Progenitor cell of endocrine pancreas (in vitro differentiated cells): ENCODE measurements around the gene CTNNA2. TPM values are rescaled to one million over a fixed set of nuclear protein-coding genes. Genes with fewer than 3 reads are reported as not detected.

Source experiments
- DNase-seq: peaks from one replicate; pipeline ENCODE4 v3.0.0; 2021; ENCODE audit warnings: low spot score; ENCODE audit not compliant: unreplicated experiment
- H3K27ac Mint-ChIP-seq: 2 replicates; pipeline ENCODE4 v1.8.0; 2021; ENCODE audit warnings: mild to moderate bottlenecking, moderate library complexity, mixed read lengths
- H3K27me3 Mint-ChIP-seq: 2 replicates; pipeline ENCODE4 v1.8.0; 2021; ENCODE audit warnings: mixed read lengths
- H3K36me3 Mint-ChIP-seq: 2 replicates; pipeline ENCODE4 v1.8.0; 2022; ENCODE audit warnings: mixed read lengths; ENCODE audit not compliant: insufficient read depth
- H3K4me1 Mint-ChIP-seq: 2 replicates; pipeline ENCODE4 v1.8.0; 2021; ENCODE audit warnings: low read depth, mixed read lengths
- H3K4me3 Mint-ChIP-seq: 2 replicates; pipeline ENCODE4 v1.8.0; 2021; ENCODE audit warnings: low read depth, mild to moderate bottlenecking, moderate library complexity, mixed read lengths
- H3K9me3 Mint-ChIP-seq: 2 replicates; pipeline ENCODE4 v1.8.0; 2021; ENCODE audit warnings: low read depth, mixed read lengths
- total RNA-seq: library from RNA; stranded (reverse); gene quantifications from 2 replicates; pipeline ENCODE4 v1.2.1, GENCODE V29; 2021
- TF ChIP-seq, protein P1 (sequence below): fragments of 200-600 bp; sonication (generic); IDR thresholded peaks from one replicate; pipeline ENCODE4 v1.5.0; 2021; ENCODE audit warnings: antibody characterized with exemption, mild to moderate bottlenecking; ENCODE audit not compliant: unreplicated experiment

Gene CTNNA2
- total RNA-seq, 1 donor from 2014 or later = 10.2 TPM

DNA sequence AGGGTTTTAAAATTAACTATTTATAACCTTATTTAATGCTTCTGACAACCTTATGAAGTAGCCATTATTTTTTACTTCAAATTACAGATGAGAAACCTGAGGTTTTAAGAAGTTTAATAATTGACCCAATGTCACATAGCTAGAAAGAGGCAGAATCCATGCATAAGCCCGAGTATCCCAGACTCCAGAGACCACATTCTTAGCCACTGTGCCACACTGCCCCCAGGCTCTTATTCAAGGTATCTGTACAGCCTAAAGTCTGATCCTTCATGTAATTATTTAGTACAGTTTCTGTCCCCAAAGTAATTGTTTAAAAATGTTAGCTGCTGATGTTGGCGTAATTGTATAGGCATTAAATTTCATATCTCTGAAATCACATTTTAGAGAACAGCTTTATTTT is 916.4 kb downstream of the CTNNA2 start:
- TF ChIP-seq, protein P1, sequence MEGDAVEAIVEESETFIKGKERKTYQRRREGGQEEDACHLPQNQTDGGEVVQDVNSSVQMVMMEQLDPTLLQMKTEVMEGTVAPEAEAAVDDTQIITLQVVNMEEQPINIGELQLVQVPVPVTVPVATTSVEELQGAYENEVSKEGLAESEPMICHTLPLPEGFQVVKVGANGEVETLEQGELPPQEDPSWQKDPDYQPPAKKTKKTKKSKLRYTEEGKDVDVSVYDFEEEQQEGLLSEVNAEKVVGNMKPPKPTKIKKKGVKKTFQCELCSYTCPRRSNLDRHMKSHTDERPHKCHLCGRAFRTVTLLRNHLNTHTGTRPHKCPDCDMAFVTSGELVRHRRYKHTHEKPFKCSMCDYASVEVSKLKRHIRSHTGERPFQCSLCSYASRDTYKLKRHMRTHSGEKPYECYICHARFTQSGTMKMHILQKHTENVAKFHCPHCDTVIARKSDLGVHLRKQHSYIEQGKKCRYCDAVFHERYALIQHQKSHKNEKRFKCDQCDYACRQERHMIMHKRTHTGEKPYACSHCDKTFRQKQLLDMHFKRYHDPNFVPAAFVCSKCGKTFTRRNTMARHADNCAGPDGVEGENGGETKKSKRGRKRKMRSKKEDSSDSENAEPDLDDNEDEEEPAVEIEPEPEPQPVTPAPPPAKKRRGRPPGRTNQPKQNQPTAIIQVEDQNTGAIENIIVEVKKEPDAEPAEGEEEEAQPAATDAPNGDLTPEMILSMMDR = no peak
- DNase-seq = no peak
- H3K36me3 Mint-ChIP-seq = no peaks in the 10 kb centered on the region

GRCh38 chr2:80437959-80438358 is 925.1 kb downstream of the CTNNA2 start:
- TF ChIP-seq, protein P1 = no peak
- Mint-ChIP-seq H3K4me1 (peaks cover 16% of the 10 kb centered on the region), H3K27me3 (no peaks in the 10 kb centered on the region), H3K4me3 (no peak overlapping the region), H3K27ac (no peak overlapping the region), H3K9me3 (no peaks in the 10 kb centered on the region), H3K36me3 (no peaks in the 10 kb centered on the region)
- no peak for DNase-seq

More for the DNA sequence above, 916.4 kb downstream of the CTNNA2 start:
- Mint-ChIP-seq H3K4me1 (peaks cover 22% of the 10 kb centered on the region), H3K4me3 (no peak overlapping the region), H3K27me3 (no peaks in the 10 kb centered on the region), H3K9me3 (no peaks in the 10 kb centered on the region), H3K27ac (no peak overlapping the region)

DNA sequence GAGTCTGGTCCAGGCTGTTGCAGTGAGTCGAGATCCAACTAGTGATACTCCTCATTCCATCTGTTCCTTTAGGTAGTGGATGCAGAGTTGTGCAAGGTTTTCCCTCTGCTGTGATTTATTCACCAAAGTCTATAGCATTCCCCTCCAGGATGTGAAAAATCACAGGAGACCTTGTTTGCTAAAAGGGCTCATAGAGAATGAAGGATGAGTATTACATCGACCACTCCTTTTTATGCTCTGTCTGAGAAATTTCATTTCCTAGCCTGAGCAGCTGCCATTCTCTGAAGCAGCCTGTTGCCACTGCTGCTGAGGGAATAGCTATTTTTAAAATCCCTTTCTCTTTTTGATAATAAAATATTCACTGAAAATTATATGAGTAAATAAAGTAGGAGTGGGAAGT is 925.8 kb downstream of the CTNNA2 start:
- no peak for DNase-seq
- TF ChIP-seq, protein P1 = no peak
- no peaks in the 10 kb centered on the region for H3K27me3 Mint-ChIP-seq
- H3K4me1 Mint-ChIP-seq = peaks cover 13% of the 10 kb centered on the region
- no peaks in the 10 kb centered on the region for H3K9me3 Mint-ChIP-seq
- no peak overlapping the region for H3K27ac Mint-ChIP-seq
- H3K4me3 Mint-ChIP-seq = no peak overlapping the region
- H3K36me3 Mint-ChIP-seq = no peaks in the 10 kb centered on the region

- no peaks in the 10 kb centered on the region for H3K36me3 Mint-ChIP-seq
These were observed 941.8 kb downstream of the CTNNA2 start for GRCh38 chr2:80454628-80455027.

DNA sequence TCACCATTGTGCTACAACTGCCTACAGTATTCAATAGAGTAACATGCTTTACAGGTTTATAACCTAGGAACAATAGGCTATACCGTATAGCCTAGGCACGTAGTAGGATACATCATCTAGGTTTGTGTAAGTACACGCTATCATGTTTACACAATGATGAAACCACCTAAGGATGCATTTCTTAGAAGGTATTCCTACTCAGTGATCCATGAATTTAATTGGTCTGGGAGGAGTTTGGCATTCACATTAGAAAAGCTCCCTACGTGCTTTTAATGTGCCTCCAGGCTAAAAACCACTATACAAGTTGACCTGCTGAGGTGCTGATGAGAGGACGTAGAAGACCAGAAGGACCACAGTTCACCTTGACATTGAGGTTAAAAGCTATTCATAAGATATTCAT is 946.2 kb downstream of the CTNNA2 start:
- Mint-ChIP-seq H3K4me1 (no peaks in the 10 kb centered on the region), H3K27me3 (peaks cover 22% of the 10 kb centered on the region), H3K27ac (no peak overlapping the region), H3K4me3 (no peak overlapping the region), H3K36me3 (no peaks in the 10 kb centered on the region), H3K9me3 (peaks cover 2% of the 10 kb centered on the region)
- DNase-seq = no peak
- TF ChIP-seq, protein P1 = no peak

More at GRCh38 chr2:80454628-80455027, 941.8 kb downstream of the CTNNA2 start:
- H3K4me1 Mint-ChIP-seq = no peaks in the 10 kb centered on the region
- H3K27ac Mint-ChIP-seq = no peak overlapping the region
- H3K27me3 Mint-ChIP-seq = peaks cover 19% of the 10 kb centered on the region
- H3K4me3 Mint-ChIP-seq = no peak overlapping the region
- TF ChIP-seq, protein P1 = no peak
- no peak for DNase-seq
- H3K9me3 Mint-ChIP-seq = no peaks in the 10 kb centered on the region
